SK-N-DZ (cell line): Measurements from ENCODE around the gene ATPAF2.

ENCODE experiments used
- DNase-seq: peaks from one replicate; pipeline ENCODE4 v3.0.0-alpha.2; 2015; ENCODE audit warnings: low spot score

The ATPAF2 gene

DNA sequence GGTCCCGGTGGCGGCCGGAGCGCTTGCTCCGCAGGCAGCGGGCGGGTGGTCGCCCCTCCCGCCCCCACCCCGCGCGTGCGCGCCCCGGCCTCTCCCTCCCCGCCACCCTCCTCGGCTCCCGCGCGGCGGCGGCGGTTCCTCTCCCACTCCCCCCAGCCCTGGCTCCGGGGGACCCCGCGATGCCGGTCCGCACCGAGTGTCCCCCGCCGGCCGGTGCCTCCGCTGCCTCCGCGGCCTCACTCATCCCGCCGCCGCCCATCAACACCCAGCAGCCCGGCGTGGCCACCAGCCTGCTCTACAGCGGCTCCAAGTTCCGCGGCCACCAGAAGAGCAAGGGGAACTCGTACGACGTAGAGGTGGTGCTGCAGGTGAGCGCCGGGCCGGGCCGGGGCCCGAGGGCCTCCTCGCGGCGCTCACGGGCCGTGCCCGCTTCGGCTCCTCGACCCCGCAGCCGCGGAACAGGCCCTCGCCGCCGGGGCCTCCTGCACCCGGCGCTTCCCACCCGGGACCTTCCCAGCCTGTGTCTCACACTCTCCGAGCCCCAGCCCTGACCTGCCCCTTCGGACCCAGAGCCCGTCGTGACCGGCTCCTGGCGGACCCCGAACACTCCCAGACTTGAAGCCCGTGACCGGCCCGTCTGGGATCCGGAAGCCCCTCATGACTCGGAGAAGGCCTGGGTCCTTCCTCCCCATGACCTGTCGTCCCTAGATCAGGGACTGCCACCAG, 730 bp upstream of the ATPAF2 start:
- no peak for DNase-seq

GRCh38 chr17:18038149-18038850, 668 bp downstream of the ATPAF2 start:
- no peak for DNase-seq

GRCh38 chr17:18037486-18037885, 1.5 kb downstream of the ATPAF2 start:
- DNase-seq = no peak

GRCh38 chr17:18035704-18036103, 3.3 kb downstream of the ATPAF2 start:
- no peak for DNase-seq

DNA sequence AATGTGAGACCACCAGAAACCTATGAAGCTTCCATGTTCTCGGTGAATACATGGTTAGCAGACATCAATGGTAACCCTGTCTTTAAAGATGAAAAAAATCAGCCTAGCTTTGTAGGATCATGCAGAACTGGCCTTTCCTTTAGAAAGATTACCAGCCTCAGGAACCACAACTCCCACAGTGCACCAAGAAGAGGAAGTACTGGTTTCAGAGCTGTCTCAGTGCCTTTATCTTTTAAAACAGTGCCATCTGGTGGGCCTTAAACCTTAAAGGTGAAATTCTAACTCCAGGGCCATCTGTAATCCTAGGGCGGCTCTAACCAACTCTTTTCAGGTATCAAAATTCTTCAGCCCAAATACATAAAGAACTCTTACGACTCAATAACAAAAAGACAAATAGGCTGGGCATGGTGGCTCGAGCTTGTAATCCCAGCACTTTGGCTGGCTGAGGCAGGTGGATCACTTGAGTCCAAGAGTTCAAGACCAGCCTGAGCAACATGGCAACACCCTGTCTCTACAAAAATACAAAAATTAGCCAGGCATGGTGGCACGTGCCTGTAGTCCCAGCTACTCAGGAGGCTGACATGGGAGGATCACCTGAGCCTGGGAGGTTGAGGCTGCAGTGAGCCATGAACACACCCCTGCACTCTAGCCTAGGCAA, 5.4 kb downstream of the ATPAF2 start:
- peak; percentile 85 for DNase-seq

DNA sequence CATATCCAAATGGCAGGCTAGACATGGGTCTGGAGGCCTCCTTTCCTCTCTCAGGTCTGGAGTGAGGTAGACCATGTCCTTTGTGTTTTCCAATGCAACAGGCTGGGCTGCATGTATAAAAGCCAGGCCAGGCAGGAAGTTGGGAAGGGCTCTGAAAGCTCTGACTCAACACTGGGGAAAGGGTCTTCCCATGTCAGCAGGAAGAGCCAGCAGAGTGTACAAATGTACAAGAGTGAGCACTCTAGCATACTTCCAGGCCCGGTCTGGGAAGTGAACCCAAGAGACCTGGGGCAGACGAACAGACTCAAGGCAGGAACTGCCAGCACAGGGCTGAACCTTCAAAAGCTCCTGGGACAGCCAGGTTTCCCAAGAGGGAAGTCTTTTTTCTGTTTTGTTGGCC, 7.0 kb downstream of the ATPAF2 start:
- DNase-seq = no peak

DNA sequence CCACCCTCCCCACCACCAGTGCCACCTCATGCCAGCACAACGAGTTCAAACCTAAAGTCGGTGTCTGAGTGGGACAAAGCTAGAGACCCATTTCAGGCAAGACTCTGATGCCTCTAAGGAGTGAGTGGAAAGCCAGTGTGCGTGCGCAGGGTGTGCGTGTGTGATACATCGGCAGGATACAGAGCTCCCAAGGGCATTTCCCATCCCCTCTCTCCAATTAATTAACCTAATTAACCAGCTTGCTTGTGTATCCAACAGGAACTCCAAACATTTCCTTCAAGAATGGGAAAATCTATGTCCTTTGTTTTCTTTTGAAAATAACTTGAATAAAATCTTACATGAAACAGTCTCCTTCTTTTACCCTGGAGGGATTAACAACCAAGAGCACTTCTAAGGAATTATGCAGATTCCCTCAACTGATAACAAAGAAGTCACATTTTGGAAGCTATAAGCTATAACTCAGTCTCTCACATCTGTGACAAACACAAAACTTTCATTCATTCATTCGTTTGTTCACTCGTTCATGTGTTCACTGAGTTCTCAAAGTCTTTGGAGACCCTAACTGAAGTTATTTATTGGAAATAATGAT, 9.9 kb downstream of the ATPAF2 start:
- DNase-seq = no peak

GRCh38 chr17:18028114-18028951, 10.6 kb downstream of the ATPAF2 start:
- DNase-seq = no peak

DNA sequence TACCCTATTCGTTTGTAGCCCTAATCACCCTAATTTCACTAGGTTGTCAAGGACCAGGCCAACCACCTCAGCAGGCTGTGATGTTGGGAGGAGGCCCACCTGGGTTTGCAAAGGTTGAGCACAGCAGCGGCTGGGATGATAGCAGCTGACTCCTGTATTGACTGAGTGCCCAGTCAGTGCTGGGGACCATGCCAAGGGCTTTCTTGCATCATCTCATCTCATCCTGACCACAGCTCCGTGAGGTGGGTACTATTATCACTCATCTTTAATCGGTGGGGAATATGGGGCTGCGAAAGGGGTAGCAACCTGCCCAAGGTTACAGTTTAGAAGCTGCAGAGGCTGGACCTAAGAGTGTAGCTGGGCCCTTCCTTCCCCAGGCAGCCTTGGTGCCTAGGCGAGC, 11.7 kb downstream of the ATPAF2 start:
- DNase-seq = no peak

DNA sequence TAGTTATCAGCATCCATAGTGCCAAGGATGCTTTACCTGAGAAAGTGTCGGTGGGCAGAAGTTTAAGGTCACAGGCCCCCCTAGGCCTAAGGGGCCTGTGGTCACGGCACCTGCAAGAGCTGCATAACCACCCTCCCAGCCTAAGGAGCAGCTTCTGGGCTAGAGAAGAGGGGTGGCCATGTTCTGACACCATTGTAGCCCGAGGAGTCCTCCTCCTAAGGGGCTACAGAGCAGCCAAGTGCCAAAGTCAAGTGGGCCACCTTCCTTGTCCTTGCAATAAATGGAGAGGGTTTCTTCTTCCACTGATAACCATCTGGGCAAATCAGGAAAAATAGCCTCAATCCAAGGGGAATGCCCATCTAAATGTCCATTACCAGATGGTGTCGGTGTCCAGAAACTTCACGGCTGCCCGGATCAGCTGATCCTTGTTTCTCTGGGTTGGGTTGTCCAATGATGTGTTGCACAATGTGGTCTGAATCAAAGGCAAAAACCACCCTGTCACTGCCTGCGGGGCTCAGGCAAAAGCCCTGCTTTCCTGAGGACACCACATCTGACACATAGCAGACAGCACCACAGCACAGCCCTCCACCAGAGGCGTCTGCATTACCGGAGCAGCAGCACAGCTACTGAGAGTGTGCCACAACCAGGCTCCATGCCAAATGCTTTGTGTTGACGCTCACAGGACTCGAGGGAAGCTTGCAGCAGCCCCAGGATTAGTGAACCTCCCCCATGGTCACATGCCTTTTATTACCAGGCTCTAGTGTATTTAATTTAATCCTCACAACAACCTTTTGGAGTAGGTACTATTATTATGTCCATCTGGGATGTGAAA, 12.8 kb downstream of the ATPAF2 start:
- no peak for DNase-seq

- DNase-seq = no peak
These were observed 13.6 kb downstream of the ATPAF2 start for GRCh38 chr17:18025241-18025944.

DNA sequence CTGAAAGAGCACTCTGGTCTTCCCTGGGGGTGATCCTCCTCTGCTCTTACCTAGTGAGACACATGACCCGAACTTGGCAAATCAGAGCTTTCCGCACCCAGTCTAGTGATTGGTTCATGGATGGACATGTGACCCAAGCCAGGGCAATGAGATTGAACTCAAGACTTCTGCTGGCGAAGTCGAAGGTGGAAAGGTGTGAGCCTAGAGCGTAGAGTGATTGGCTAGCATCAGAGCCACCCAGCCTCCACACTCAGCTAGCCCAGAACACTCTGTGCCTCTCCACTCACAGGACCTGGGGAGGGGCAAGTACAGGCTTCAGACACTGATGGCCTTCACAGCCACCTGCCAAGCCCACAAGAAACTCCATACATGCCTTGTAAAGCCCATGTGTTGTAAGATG, 17.6 kb downstream of the ATPAF2 start:
- no peak for DNase-seq

GRCh38 chr17:18020971-18021370, 18.0 kb downstream of the ATPAF2 start:
- no peak for DNase-seq

GRCh38 chr17:18019838-18020154, 19.2 kb downstream of the ATPAF2 start:
- no peak for DNase-seq

DNA sequence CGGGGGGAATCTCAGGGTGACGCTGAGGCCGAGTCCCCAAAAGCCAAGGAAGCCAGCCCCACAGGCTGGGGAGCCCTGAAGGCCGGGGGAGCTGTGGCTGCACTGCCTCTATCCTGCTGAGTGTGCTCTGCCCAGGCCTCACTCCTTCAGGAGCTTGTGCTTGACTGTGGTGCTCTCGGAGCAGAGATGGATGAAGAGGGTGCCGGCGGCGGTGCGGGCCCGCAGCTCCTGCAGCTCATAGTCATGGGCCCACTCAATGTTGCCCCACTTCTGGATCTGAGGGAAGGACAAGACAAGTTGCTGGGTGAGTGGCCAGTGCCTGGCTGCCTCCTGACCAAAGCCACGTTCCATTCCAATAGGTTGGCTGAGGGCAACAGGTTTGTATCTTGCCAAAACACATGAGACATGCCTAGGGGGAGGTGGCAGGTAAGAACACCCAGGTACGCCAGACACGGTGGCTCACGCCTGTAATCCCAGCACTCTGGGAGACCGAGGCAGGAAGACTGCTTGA, 20.5 kb downstream of the ATPAF2 start:
- no peak for DNase-seq

DNA sequence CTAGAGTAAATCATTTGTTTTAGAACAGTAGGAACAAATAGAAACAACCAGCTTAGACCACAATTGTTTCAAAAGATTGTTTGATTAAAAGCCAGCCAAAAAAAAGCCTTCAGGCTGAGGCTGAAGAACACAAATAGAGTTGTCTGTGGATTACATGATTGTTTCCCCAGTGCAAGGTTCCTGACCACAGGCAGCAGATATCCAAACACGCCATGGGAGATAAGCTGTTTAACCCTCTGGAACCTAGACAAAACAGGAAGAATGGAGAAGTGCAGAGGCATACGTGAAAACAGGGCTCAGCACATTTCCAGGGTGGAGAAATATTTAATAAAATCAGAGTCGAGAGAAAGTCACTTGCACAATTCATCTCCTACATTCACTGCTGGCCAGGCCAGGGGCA, 21.0 kb downstream of the ATPAF2 start:
- no peak for DNase-seq

DNA sequence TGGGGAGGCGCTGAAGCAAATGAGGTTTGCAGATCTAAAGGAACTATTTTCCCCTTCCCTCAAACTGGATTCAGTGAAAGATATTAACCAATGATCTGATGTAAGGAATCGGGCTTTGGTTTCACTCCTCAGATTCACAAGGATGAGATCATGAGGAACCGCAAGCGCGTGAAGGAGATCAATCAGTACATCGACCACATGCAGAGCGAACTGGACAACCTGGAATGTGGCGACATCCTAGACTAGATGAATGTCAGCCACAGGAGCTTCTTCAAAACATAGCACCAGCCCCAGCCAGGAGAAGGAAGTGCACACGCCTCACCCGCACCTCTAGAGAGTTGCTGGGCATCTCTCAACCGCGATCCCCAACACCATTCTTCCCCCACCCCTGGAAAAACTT, 22.5 kb downstream of the ATPAF2 start:
- no peak for DNase-seq

- DNase-seq = no peak
These were observed 23.4 kb downstream of the ATPAF2 start for GRCh38 chr17:18015593-18015992.

DNA sequence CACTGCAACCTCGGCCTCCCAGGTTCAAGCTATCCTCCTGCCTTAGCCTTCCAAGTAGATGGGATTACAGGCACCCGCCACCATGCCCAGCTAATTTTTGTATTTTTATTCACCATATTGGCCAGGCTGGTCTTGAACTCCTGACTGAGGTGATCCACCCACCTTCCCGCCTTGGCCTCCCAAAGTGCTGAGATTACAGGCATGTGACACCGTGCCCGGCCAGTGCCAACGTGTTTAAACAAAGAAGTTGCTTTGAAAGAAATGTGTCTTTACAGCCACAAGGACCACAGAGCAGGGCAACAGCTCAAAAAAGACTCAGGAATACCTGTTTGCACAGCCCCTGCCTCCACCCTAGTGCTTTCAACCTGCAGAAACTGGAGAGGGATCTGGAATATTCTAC, 25.0 kb downstream of the ATPAF2 start:
- no peak for DNase-seq

GRCh38 chr17:18011286-18011685, 27.7 kb downstream of the ATPAF2 start:
- no peak for DNase-seq
